Measurements from ENCODE around the gene ALDH3A1. TPM values are rescaled to one million over a fixed set of nuclear protein-coding genes. Genes with fewer than 3 reads are reported as not detected.
A peak's percentile ranks its signal among the peaks of the same experiment; 100 is the strongest.

The ALDH3A1 gene
- total and polyA plus RNA-seq, 9 of the 15 experiments (the other 6 are each of a cell fraction or from before 2014, with no cell fraction given), result not detected

- TF ChIP-seq MAFK (IDR thresholded peaks at IDR 0.05; ENCODE audit: low read length) (no peak), SNRNP70 (optimal IDR thresholded peaks at IDR 0.05; ENCODE audit: low read depth, low read length) (no peak), MCM7 (IDR thresholded peaks at IDR 0.05) (no peak), ASH1L (IDR thresholded peaks at IDR 0.05; ENCODE audit: borderline replicate concordance, low read depth, partially characterized antibody) (no peak), SMARCA4 (IDR thresholded peaks at IDR 0.05) (no peak)
- TF ChIP-seq, protein P1, sequence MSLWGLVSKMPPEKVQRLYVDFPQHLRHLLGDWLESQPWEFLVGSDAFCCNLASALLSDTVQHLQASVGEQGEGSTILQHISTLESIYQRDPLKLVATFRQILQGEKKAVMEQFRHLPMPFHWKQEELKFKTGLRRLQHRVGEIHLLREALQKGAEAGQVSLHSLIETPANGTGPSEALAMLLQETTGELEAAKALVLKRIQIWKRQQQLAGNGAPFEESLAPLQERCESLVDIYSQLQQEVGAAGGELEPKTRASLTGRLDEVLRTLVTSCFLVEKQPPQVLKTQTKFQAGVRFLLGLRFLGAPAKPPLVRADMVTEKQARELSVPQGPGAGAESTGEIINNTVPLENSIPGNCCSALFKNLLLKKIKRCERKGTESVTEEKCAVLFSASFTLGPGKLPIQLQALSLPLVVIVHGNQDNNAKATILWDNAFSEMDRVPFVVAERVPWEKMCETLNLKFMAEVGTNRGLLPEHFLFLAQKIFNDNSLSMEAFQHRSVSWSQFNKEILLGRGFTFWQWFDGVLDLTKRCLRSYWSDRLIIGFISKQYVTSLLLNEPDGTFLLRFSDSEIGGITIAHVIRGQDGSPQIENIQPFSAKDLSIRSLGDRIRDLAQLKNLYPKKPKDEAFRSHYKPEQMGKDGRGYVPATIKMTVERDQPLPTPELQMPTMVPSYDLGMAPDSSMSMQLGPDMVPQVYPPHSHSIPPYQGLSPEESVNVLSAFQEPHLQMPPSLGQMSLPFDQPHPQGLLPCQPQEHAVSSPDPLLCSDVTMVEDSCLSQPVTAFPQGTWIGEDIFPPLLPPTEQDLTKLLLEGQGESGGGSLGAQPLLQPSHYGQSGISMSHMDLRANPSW (CRISPR knock-in tag; IDR thresholded peaks at IDR 0.05), result no peak
- TF ChIP-seq, protein P2, sequence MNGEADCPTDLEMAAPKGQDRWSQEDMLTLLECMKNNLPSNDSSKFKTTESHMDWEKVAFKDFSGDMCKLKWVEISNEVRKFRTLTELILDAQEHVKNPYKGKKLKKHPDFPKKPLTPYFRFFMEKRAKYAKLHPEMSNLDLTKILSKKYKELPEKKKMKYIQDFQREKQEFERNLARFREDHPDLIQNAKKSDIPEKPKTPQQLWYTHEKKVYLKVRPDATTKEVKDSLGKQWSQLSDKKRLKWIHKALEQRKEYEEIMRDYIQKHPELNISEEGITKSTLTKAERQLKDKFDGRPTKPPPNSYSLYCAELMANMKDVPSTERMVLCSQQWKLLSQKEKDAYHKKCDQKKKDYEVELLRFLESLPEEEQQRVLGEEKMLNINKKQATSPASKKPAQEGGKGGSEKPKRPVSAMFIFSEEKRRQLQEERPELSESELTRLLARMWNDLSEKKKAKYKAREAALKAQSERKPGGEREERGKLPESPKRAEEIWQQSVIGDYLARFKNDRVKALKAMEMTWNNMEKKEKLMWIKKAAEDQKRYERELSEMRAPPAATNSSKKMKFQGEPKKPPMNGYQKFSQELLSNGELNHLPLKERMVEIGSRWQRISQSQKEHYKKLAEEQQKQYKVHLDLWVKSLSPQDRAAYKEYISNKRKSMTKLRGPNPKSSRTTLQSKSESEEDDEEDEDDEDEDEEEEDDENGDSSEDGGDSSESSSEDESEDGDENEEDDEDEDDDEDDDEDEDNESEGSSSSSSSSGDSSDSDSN (IDR thresholded peaks at IDR 0.05; ENCODE audit: borderline replicate concordance in 1 of 2, low read depth in 2 of 2, low read length in 2 of 2), result no peak
- Histone ChIP-seq H3K4me2 (ENCODE audit: insufficient read depth, low read length) (no peak overlapping the region), H3K4me1 (replicated peaks in 1 of 2; ENCODE audit: control insufficient read depth in 2 of 2, insufficient read depth in 2 of 2, low read length in 2 of 2) (0 out of 5 replicates have a peak, but pooled peaks cover 0 to 3% of the 10 kb centered on the region in 2 experiments), H3K9me1 (ENCODE audit: control insufficient read depth, insufficient read depth, low read length) (no peaks in the 10 kb centered on the region), H3K9me3 (replicated peaks; ENCODE audit: control insufficient read depth, insufficient read depth, low read depth, low read length) (no peaks in the 10 kb centered on the region), H3K27me3 (ENCODE audit: control insufficient read depth in 2 of 2, insufficient read depth in 2 of 2, low read length in 2 of 2) (peaks cover 0 to 13% of the 10 kb centered on the region in 2 experiments; a peak in 1 of 5 replicates), H3K36me3 (ENCODE audit: control insufficient read depth, insufficient read depth, low read length) (no peaks in the 10 kb centered on the region), H3K9ac (ENCODE audit: insufficient read depth in 1 of 2, low read depth in 2 of 2, low read length in 2 of 2) (no peak overlapping the region), H3K4me3 (no peak overlapping the region), H3K27ac (ENCODE audit: extremely low read depth, low read depth, low read length) (no peak overlapping the region), H3K79me2 (ENCODE audit: control insufficient read depth, insufficient read depth, low read length) (no peaks in the 10 kb centered on the region), H2AFZ (ENCODE audit: low read depth, low read length) (no peak overlapping the region), H4K20me1 (replicated peaks; ENCODE audit: control insufficient read depth, insufficient read depth, low read length) (no peaks in the 10 kb centered on the region; the same call in 1 of the 2 replicates)
- WGBS (ENCODE audit: insufficient coverage, low coverage, missing lambda C conversion rate), result 2% methylated on average over 7 of the region's 22 CpGs
- POLR2A ChIA-PET, result interaction anchor here (0.7 kb wide), 1 partner anchor 206 kb away, joined by 3 read pairs; no protein-coding TSS in a partner anchor
- in situ Hi-C loops (cut with MboI) (no loop called here), intact Hi-C loops (cut with micrococcal nuclease) (no loop called here)
- FAIRE-seq (no peak), DNase-seq (ENCODE audit: extremely low read depth in 1 of 4, low spot score in 3 of 4) (peak in 2 of 4 experiments; percentile 1), ATAC-seq (no peak)
- BruUV-seq (replicated peaks), result no TSS peak
- CTCF ChIA-PET (ENCODE audit: low intra/inter-chr PET ratio), result no interaction called here
These were observed 42.0 kb downstream of the ALDH3A1 start for GRCh38 chr17:19705771-19706770.

Data from K562 (cell line).